ENCODE results near the gene TFDP1.

- TF ChIP-seq POLR2AphosphoS5 (IDR thresholded peaks at IDR 0.05; ENCODE audit: low read depth, low read length) (no peak), FOXM1 (IDR thresholded peaks at IDR 0.05; ENCODE audit: low read depth) (no peak), TEAD4 (IDR thresholded peaks at IDR 0.05; ENCODE audit: borderline replicate concordance, insufficient read depth) (no peak), CTCF (IDR thresholded peaks at IDR 0.05) (no peak), GABPA (IDR thresholded peaks at IDR 0.05; ENCODE audit: low read depth) (no peak), NRF1 (IDR thresholded peaks at IDR 0.05; ENCODE audit: low read depth, low read length) (no peak)
Measured at GRCh38 chr13:113611996-113612395, 27.4 kb downstream of the TFDP1 start.

Data from SK-N-SH (cell line).